Lower lobe of right lung (tissue), 2 donors: ENCODE data around the gene ENPP6. TPM values are rescaled to one million over a fixed set of nuclear protein-coding genes. Genes with fewer than 3 reads are reported as not detected.
A peak's percentile ranks its signal among the peaks of the same experiment; 100 is the strongest.

ENCODE experiments used
- ATAC-seq, 2 donors: fragments of 200-7000 bp; cut with Tn5 transposase; one replicate each; pipeline ENCODE4 v1.9.1; 2020 to 2022; ENCODE audit warnings: mild to moderate bottlenecking in 2 of 2, moderate library complexity in 2 of 2
- DNase-seq: peaks from one replicate; pipeline ENCODE4 v3.0.0-alpha.2; 2020
- H3K27ac ChIP-seq: fragments of 200-600 bp; one replicate; pipeline ENCODE4 v1.8.0; 2022
- H3K27me3 ChIP-seq: fragments of 200-600 bp; one replicate; pipeline ENCODE4 v1.8.0; 2022; ENCODE audit warnings: low read depth
- H3K36me3 ChIP-seq: fragments of 200-600 bp; one replicate; pipeline ENCODE4 v1.8.0; 2022; ENCODE audit warnings: mild to moderate bottlenecking
- H3K4me1 ChIP-seq: fragments of 200-600 bp; one replicate; pipeline ENCODE4 v1.8.0; 2022
- H3K4me3 ChIP-seq: fragments of 200-600 bp; one replicate; pipeline ENCODE4 v1.8.0; 2022; ENCODE audit warnings: mild to moderate bottlenecking
- H3K9me3 ChIP-seq: fragments of 200-600 bp; one replicate; pipeline ENCODE4 v1.8.0; 2022
- CTCF ChIP-seq: fragments of 200-600 bp; IDR thresholded peaks from one replicate; pipeline ENCODE4 v1.8.0; 2022; ENCODE audit warnings: antibody characterized with exemption, mild to moderate bottlenecking
- intact Hi-C: fragments of 100-400 bp; cut with DNase I; formaldehyde crosslinking; loops from one replicate; pipeline ENCODE4 v1.11.0; 2022
- total RNA-seq: library from RNA; stranded (reverse); fragmentation: NEBNext Ultra II Directional; extraction: Animal tissue kit (Norgen Biotek cat#: 25700); gene quantifications from one replicate; pipeline ENCODE4 v1.2.1, GENCODE V29; 2021
- donor health status: DM: no; HTN: yes; CAD: no; lungs with severe emphysema.

Gene ENPP6
- total RNA-seq, 1 donor from 2014 or later, result 0.74 TPM

GRCh38 chr4:184196730-184197385 is 20.8 kb downstream of the ENPP6 start:
- intact Hi-C loops, result no loop called here
- peak; percentile 64 to 79 for ATAC-seq
- Histone ChIP-seq H3K36me3 (no peaks in the 10 kb centered on the region), H3K27ac (no peak overlapping the region), H3K4me1 (no peaks in the 10 kb centered on the region), H3K9me3 (no peaks in the 10 kb centered on the region), H3K4me3 (no peak overlapping the region), H3K27me3 (no peaks in the 10 kb centered on the region)
- DNase-seq, result no peak
- no peak for TF ChIP-seq CTCF

DNA sequence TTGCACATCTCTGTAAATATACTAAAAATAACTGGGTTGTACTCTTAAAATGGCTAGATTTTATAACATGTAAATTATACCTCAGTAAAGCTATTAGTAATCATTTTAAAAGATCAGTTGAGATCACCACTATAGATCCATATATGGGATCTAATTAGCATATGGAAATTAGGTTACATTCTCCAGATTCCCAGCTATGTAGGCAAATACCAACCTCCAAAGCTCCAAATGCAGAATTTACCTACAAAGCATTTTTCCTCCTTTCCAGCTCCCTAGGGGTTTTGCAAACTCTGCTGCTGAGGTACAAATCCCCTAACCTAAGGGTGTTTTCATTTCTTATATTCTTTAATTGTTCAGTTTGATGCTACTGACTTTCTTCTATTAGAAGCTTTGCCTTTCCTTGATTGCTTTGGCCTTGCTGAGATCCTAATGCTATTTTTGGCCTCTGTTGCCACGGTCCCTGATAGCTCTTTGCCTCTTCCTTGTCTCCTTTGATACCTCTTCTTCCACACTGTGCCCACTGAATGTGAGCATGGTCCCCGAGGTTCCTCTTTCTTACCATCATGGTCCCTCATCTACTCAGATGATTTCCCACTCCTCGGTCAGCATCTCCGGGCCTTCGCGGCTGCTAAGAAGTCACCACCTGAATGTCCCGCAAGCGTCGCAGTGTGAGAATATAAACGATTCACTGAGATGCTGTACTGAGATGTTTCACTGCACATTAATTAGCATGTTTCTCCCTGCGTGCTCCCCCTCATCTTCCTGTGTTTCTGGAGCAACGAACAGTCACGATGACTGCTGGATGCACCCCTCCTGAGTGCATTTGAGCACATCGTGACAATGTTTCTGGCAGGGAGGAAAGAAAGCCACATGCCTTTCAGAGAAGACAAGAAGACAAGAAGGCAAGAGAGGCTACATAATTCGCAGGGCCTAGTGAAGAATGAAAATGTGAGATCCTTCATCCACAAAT is 23.8 kb downstream of the ENPP6 start:
- Histone ChIP-seq H3K9me3 (no peaks in the 10 kb centered on the region), H3K36me3 (no peaks in the 10 kb centered on the region), H3K4me3 (no peak overlapping the region), H3K4me1 (no peaks in the 10 kb centered on the region), H3K27ac (no peak overlapping the region), H3K27me3 (no peaks in the 10 kb centered on the region)
- DNase-seq, result no peak
- no peak for TF ChIP-seq CTCF
- ATAC-seq, result no peak
- intact Hi-C loops, result no loop called here

DNA sequence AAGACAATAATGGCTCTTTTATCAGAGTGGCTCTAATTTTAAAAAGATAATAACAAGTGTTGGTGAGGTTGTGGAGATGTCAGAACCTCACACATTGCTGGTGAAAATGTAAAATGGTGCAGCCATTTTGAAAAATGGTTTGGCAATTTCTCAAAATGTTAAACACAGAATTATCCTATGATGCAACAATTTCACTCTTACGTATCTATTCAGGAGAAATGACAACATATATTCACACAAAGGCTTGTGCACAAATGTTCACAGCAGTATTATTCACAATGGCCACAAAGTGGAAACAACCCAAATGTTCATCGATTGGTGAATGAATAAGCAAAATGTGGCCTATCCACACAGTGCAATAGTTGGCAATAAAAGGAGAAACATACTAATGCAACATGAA is 24.7 kb downstream of the ENPP6 start:
- no peak for DNase-seq
- TF ChIP-seq CTCF, result no peak

DNA sequence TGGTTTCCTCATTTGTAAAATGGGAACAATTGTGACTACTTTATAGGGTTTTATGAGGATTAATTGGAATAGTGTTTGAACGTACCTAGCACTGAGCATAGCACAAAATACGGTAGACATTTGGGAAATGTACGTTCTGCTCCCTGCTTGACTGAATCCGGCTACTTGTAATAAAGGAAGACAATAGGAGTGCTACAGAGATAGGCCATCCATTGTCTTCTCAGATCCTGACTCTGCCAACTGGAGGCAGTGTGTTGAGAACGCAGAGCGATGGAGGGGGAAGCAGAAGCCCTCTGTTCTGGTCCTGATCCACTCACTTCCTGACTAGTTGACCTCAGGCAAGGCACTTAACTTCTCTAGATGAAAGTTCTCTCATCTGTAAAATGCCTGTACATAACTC is 26.4 kb downstream of the ENPP6 start:
- Histone ChIP-seq H3K4me1 (no peaks in the 10 kb centered on the region), H3K27ac (no peak overlapping the region), H3K27me3 (no peaks in the 10 kb centered on the region), H3K36me3 (no peaks in the 10 kb centered on the region), H3K9me3 (no peaks in the 10 kb centered on the region), H3K4me3 (no peak overlapping the region)
- intact Hi-C loops, result no loop called here
- TF ChIP-seq CTCF, result no peak
- ATAC-seq (no peak), DNase-seq (no peak)

More for the DNA sequence above, 24.7 kb downstream of the ENPP6 start:
- ATAC-seq, result no peak
- intact Hi-C loops, result no loop called here
- Histone ChIP-seq H3K27ac (no peak overlapping the region), H3K9me3 (no peaks in the 10 kb centered on the region), H3K36me3 (no peaks in the 10 kb centered on the region), H3K4me1 (no peaks in the 10 kb centered on the region), H3K27me3 (no peaks in the 10 kb centered on the region), H3K4me3 (no peak overlapping the region)

- TF ChIP-seq CTCF, result no peak
- H3K36me3 ChIP-seq, result no peaks in the 10 kb centered on the region
- H3K4me1 ChIP-seq, result no peaks in the 10 kb centered on the region
- no peaks in the 10 kb centered on the region for H3K27me3 ChIP-seq
- intact Hi-C loops, result no loop called here
- no peaks in the 10 kb centered on the region for H3K9me3 ChIP-seq
- no peak for ATAC-seq
- no peak overlapping the region for H3K27ac ChIP-seq
- DNase-seq, result no peak
- H3K4me3 ChIP-seq, result no peak overlapping the region
These were observed 27.0 kb downstream of the ENPP6 start for GRCh38 chr4:184190711-184191110.
